Prostate gland (tissue), 2 donors: ENCODE measurements around the gene PCBP4.

Experiments
- CTCF ChIP-seq, 4 experiments: fragments of 200-600 bp in 2 of 4; fragments of 450-650 bp in 2 of 4; sonication (generic) in 2 of 4; IDR thresholded peaks; 1 replicate in 3 of 4; 2 replicates in 1 of 4; pipeline ENCODE4 v1.5.1; 2016 to 2019; ENCODE audit warnings: antibody characterized with exemption in 4 of 4, mild to moderate bottlenecking in 2 of 4, moderate library complexity in 2 of 4
- POLR2AphosphoS5 ChIP-seq: sonication (generic); formaldehyde crosslinking; IDR thresholded peaks from one replicate; pipeline ENCODE4 v1.6.1; 2017; ENCODE audit warnings: antibody characterized with exemption

DNA sequence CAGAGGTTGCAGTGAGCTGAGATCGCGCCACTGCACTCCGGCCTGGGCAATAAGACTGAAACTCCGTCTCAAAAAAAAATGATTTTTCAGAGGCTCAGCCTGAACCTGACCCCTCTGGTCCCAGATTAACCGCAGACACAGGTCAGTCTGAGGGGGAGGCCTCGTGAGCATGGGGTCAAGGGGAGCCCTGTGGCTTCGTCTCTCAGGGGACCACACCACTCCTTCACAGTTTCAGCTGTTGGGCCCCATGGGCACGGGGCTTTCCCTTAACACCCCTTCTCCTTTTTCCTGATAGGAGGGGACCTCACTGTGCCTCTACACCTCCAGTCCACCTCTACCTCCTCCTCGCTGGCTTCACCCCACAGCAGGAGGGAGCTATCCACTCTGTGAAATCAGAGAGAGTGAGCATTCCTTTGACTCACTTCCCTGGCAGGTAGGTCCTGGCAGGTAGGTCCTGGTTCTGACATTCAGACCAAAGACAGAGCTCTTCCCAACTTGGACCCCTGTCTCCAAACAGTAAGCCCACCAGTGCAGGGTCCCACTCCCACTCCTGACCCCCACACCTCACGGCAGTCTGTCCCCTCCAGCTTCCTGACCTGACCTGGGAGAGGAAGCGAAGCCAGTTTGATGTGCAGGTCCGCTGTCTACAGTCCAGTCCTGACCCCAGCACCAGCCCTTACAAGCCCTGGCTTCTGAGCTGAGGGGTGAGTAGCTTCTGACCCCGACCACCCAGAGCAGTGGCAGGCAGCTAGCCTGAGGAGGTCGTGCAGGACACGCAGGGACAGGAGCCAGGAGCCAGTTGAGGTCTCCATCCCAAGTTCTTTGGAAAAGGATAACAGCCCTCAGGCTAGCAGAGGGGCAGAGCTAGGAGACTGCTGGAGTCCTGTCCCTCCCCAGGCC, 34.5 kb downstream of the PCBP4 start:
- TF ChIP-seq CTCF (IDR thresholded peaks at IDR 0.05) (no peak), POLR2AphosphoS5 (no peak)
